ENCODE measurements around the gene SLC2A11. TPM values are rescaled to one million over a fixed set of nuclear protein-coding genes. Genes with fewer than 3 reads are reported as not detected.

SLC2A11 gene
- total RNA-seq, 1 donor from 2014 or later = 8.2 TPM

DNA sequence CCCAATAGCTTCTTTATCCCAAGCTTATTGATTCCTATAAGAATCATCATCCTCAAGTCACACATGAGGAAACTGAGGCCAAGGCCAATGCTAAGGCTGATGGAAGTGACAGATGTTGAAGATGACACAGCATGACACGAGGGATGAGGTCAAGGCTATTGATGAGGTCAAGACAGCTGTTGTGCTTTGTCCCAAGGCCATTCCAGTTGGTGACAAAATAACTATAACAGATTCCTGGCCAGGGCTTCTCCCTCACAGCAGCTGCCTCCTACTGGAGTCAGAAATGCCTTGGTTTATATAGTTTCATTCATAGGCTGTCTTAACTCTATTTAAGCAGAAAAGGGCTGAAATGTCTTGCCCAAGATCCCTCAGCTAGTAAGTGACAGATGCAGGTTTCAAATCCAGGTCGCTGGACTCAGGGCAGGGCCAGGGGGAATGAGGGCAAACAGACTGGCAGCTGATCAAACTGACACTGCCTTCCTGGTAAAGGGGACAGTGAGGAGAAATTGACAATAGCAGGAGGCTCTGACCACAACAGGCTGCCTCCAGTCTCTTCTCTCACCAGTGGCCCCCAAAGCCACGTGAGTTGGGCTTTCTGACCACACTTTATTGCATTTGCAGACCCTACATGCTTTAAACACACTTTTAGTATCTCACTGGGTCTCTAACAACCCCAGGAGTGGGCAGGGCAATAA, 53.0 kb downstream of the SLC2A11 start:
- DNase-seq (ENCODE audit: low read depth) (no peak), FAIRE-seq (no peak)
- TF ChIP-seq, protein P1, sequence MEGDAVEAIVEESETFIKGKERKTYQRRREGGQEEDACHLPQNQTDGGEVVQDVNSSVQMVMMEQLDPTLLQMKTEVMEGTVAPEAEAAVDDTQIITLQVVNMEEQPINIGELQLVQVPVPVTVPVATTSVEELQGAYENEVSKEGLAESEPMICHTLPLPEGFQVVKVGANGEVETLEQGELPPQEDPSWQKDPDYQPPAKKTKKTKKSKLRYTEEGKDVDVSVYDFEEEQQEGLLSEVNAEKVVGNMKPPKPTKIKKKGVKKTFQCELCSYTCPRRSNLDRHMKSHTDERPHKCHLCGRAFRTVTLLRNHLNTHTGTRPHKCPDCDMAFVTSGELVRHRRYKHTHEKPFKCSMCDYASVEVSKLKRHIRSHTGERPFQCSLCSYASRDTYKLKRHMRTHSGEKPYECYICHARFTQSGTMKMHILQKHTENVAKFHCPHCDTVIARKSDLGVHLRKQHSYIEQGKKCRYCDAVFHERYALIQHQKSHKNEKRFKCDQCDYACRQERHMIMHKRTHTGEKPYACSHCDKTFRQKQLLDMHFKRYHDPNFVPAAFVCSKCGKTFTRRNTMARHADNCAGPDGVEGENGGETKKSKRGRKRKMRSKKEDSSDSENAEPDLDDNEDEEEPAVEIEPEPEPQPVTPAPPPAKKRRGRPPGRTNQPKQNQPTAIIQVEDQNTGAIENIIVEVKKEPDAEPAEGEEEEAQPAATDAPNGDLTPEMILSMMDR (IDR thresholded peaks at IDR 0.05; ENCODE audit: insufficient read depth, low read length, severe bottlenecking) = no peak
- Histone ChIP-seq H3K4me3 (ENCODE audit: low read depth, low read length) (no peak overlapping the region), H3K36me3 (ENCODE audit: control insufficient read depth, insufficient read depth, low read length) (no peaks in the 10 kb centered on the region), H3K27me3 (ENCODE audit: control insufficient read depth, insufficient read depth, low read length) (no peaks in the 10 kb centered on the region)

DNA sequence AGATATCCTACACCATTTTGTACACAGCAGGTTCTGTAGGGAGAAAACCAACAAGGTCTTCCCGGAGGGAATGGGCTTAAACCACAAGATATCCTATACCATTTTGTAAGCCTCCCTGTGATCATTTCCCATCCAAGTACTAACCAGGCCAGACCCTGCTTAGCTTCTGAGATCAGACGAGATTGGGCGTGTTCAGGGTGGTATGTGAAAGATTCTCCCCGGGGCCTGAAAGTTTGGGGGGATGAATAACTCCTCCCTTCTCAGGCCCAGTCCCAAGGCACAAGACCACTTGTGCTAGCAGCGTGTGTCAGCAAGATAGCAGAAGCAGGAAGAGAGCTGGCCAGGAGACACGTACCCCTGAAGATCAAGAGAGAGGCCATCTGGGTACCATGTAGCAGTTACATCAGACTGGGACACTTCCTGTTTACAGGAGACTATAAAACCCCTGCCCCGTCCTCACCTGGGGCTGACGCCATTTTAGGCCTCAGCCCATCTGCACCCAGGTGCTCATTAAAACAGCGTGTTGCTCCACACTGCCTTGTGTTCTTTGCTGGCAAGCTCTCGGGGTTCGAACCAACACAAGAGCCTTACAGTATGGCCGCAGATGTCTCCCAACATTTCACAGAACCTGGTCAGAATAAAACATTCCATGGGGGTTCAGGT, 53.8 kb downstream of the SLC2A11 start:
- TF ChIP-seq, protein P1 (IDR thresholded peaks at IDR 0.05; ENCODE audit: insufficient read depth, low read length, severe bottlenecking) = no peak
- DNase-seq (ENCODE audit: low read depth) (no peak), FAIRE-seq (no peak)
- no peak overlapping the region for H3K4me3 ChIP-seq (ENCODE audit: low read depth, low read length)
- H3K27me3 ChIP-seq (ENCODE audit: control insufficient read depth, insufficient read depth, low read length) = no peaks in the 10 kb centered on the region
- H3K36me3 ChIP-seq (ENCODE audit: control insufficient read depth, insufficient read depth, low read length) = no peaks in the 10 kb centered on the region

DNA sequence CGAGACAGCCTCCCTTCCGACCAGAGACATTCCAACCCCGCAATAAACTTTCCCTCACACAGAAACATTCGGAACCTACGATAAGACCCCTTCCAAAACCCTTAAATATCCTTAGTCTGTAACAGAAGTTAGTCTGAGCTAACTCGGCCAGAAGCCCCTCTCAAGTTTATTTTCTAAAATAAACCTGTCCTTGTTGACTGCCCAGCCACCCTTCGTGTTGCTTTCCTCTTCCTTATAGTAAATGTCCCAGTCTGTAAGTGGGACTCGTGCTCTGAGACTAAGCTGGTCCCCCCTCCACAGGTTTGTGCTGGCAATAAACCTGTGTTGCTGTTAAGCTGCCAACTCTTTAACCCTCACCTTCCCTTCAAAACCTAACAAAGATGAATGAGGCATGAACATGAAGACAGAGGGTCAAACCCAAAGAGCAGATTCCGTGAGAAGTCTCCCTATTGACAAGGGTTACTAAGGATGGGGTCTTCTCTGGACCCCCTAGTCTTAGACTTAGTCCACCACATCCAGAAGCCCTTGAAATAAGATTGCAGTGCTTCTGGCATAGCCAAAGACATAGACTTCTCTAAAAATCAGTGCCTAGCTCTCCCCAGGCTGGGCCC, 54.7 kb downstream of the SLC2A11 start:
- Histone ChIP-seq H3K36me3 (ENCODE audit: control insufficient read depth, insufficient read depth, low read length) (no peaks in the 10 kb centered on the region), H3K27me3 (ENCODE audit: control insufficient read depth, insufficient read depth, low read length) (no peaks in the 10 kb centered on the region), H3K4me3 (ENCODE audit: low read depth, low read length) (no peak overlapping the region)
- FAIRE-seq = no peak
- DNase-seq (ENCODE audit: low read depth) = no peak
- TF ChIP-seq, protein P1 (IDR thresholded peaks at IDR 0.05; ENCODE audit: insufficient read depth, low read length, severe bottlenecking) = no peak

DNA sequence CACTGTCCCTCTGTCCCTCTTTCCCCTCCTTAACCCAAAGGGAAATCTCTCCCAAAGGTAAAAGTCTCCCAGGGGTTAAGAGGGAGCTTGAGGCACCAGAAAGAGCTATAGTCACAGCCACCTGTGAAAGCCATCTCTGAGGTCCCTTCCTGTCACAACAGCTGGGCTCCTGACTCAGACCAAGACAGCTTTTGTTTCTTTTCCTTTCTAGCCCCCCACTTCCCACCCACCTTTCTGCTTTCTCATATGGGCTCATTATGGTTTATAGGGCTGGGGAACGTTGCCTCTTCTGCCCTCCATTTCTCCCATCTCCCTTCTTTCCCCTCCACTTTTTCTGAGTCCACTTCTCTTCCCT, 55.6 kb downstream of the SLC2A11 start:
- TF ChIP-seq, protein P1 (IDR thresholded peaks at IDR 0.05; ENCODE audit: insufficient read depth, low read length, severe bottlenecking) = no peak
- FAIRE-seq = no peak

DNA sequence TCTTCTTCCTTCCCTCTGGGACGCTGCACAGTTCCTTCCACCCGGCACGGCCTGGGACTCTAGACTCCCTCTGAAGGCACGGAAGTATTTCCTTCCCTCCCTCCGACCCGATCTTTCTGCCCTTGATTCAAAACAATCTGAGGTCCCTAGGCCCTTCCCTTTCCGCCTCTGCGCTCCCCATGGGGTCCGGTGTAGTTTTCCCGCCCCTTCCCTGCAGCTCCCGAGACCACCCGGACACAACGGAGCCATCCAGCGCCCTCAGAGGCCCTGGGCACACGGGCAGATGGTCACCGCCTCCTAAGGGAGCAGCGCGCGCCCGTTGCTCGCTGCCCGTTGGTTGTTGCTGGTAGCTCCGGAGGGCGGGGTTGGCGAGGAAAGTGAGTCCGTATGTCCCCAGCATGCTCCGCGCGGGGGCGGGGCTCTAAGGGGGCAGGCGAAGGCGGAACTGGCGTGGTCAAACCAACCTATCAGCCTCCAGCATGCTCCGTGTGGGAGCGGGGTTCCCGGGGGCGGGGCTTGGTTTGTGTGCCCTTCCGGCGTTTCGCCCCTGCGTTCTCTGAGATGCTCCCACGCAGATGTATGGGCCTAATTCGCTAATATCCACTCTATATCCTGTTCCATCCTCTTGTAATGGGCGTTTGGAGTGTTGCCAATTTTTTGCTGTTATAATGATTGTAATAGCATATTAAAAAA, 56.1 kb downstream of the SLC2A11 start:
- Histone ChIP-seq H3K27me3 (ENCODE audit: control insufficient read depth, insufficient read depth, low read length) (no peaks in the 10 kb centered on the region), H3K36me3 (ENCODE audit: control insufficient read depth, insufficient read depth, low read length) (peaks cover 1% of the 10 kb centered on the region), H3K4me3 (ENCODE audit: low read depth, low read length) (peak overlapping the region; percentile 56)
- FAIRE-seq (peak; percentile 18), DNase-seq (ENCODE audit: low read depth) (peak; percentile 95)
- TF ChIP-seq, protein P1 (IDR thresholded peaks at IDR 0.05; ENCODE audit: insufficient read depth, low read length, severe bottlenecking) = no peak

More for the DNA sequence above, 55.6 kb downstream of the SLC2A11 start:
- no peaks in the 10 kb centered on the region for H3K36me3 ChIP-seq (ENCODE audit: control insufficient read depth, insufficient read depth, low read length)
- no peaks in the 10 kb centered on the region for H3K27me3 ChIP-seq (ENCODE audit: control insufficient read depth, insufficient read depth, low read length)
- DNase-seq (ENCODE audit: low read depth) = no peak
- H3K4me3 ChIP-seq (ENCODE audit: low read depth, low read length) = peak overlapping the region; percentile 56
